ENCODE data around the gene RBP2.

RBP2 gene

DNA sequence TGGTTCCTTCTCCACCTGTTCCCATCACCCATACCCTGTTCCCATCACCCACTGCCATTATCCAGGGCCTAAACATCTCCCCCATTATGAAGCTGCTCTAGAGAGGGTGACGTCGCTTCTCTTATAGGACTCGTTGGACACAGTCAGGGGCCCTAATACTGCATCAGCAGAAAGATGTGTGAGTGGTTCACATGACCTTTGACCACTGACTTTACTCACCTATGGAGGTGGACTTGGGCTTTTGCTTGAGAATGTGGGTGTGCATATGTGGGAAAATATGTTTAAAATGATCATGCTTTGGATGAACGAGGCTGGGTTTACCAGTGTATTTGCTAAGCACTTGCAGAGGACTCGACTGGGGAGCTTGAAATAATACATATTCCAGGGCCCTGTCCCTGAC is 26.8 kb downstream of the RBP2 start:
- H3K9me3 Mint-ChIP-seq: no peaks in the 10 kb centered on the region

DNA sequence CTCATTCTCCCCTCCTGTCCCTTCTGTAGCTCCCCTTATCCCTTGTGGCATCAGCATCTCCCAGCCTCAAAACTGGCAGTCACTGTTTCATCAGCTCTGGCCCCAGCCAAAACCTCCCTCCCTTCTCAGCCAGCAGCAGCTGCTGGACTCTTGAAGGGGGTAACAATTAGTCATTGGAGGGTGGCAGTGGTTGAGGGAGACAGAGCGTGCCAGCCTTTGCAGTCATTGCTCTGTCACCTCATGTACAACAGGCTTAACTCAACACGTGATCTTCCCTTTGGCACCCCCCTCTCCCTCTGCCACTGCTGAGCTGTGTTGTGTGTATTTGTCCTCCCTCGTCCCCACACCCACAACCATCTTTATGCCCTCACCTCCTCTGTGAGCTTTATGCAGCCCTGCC is 28.2 kb downstream of the RBP2 start:
- no peak overlapping the region for H3K27ac Mint-ChIP-seq
- no peaks in the 10 kb centered on the region for H3K4me1 Mint-ChIP-seq
- H3K27me3 Mint-ChIP-seq (ENCODE audit: low read depth, poor library complexity): no peaks in the 10 kb centered on the region
- H3K4me3 Mint-ChIP-seq: no peak overlapping the region
- H3K9me3 Mint-ChIP-seq: no peaks in the 10 kb centered on the region
- DNase-seq: no peak
- no peak for TF ChIP-seq CTCF (IDR thresholded peaks at IDR 0.05)
- H3K36me3 Mint-ChIP-seq (ENCODE audit: low read depth): peaks cover 7% of the 10 kb centered on the region

More for the DNA sequence above, 26.8 kb downstream of the RBP2 start:
- no peak overlapping the region for H3K4me3 Mint-ChIP-seq
- DNase-seq: no peak
- TF ChIP-seq CTCF (IDR thresholded peaks at IDR 0.05): no peak
- peaks cover under 1% of the 10 kb centered on the region for H3K36me3 Mint-ChIP-seq (ENCODE audit: low read depth)
- no peak overlapping the region for H3K27ac Mint-ChIP-seq
- H3K27me3 Mint-ChIP-seq (ENCODE audit: low read depth, poor library complexity): no peaks in the 10 kb centered on the region
- H3K4me1 Mint-ChIP-seq: no peaks in the 10 kb centered on the region

- H3K4me3 Mint-ChIP-seq: no peak overlapping the region
- no peaks in the 10 kb centered on the region for H3K9me3 Mint-ChIP-seq
- DNase-seq: no peak
- peaks cover 7% of the 10 kb centered on the region for H3K36me3 Mint-ChIP-seq (ENCODE audit: low read depth)
- no peaks in the 10 kb centered on the region for H3K27me3 Mint-ChIP-seq (ENCODE audit: low read depth, poor library complexity)
- no peak overlapping the region for H3K27ac Mint-ChIP-seq
- H3K4me1 Mint-ChIP-seq: no peaks in the 10 kb centered on the region
- no peak for TF ChIP-seq CTCF (IDR thresholded peaks at IDR 0.05)
Observed at GRCh38 chr3:139447486-139447885, 28.8 kb downstream of the RBP2 start.

GRCh38 chr3:139444446-139444845 is 31.9 kb downstream of the RBP2 start:
- H3K27me3 Mint-ChIP-seq (ENCODE audit: low read depth, poor library complexity): no peaks in the 10 kb centered on the region

DNA sequence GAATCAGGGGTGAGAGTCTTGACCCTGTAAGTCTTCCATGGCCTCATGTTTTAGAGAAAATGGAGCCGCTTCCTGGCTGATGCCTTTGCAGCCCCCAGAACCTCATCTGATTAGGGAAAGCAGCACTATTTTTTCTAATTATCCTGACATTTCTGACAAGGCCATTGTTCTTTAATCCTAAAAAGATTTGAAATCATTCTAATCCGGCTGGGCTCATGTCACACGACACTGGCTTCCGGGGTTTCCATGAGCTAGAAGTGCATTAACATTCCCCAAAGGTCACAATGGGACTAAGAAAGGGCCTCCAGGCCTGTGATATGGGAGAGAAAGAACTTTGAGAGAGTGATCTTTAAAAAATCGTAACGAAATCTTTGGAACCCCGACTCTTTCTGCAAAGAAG is 33.1 kb downstream of the RBP2 start:
- H3K4me3 Mint-ChIP-seq: no peak overlapping the region
- DNase-seq: no peak
- H3K4me1 Mint-ChIP-seq: peaks cover 12% of the 10 kb centered on the region
- H3K27me3 Mint-ChIP-seq (ENCODE audit: low read depth, poor library complexity): no peaks in the 10 kb centered on the region
- H3K9me3 Mint-ChIP-seq: no peaks in the 10 kb centered on the region
- H3K36me3 Mint-ChIP-seq (ENCODE audit: low read depth): peaks cover 15% of the 10 kb centered on the region
- TF ChIP-seq CTCF (IDR thresholded peaks at IDR 0.05): no peak
- H3K27ac Mint-ChIP-seq: no peak overlapping the region

More at GRCh38 chr3:139444446-139444845, 31.9 kb downstream of the RBP2 start:
- Mint-ChIP-seq H3K9me3 (no peaks in the 10 kb centered on the region), H3K4me3 (no peak overlapping the region), H3K36me3 (ENCODE audit: low read depth) (peaks cover 11% of the 10 kb centered on the region), H3K4me1 (peaks cover 9% of the 10 kb centered on the region), H3K27ac (no peak overlapping the region)
- TF ChIP-seq CTCF (IDR thresholded peaks at IDR 0.05): no peak
- DNase-seq: no peak

GRCh38 chr3:139441656-139442055 is 34.7 kb downstream of the RBP2 start:
- no peak for DNase-seq
- H3K9me3 Mint-ChIP-seq: no peaks in the 10 kb centered on the region
- H3K4me3 Mint-ChIP-seq: no peak overlapping the region
- no peak for TF ChIP-seq CTCF (IDR thresholded peaks at IDR 0.05)
- H3K4me1 Mint-ChIP-seq: peaks cover 12% of the 10 kb centered on the region
- H3K27ac Mint-ChIP-seq: no peak overlapping the region
- H3K27me3 Mint-ChIP-seq (ENCODE audit: low read depth, poor library complexity): no peaks in the 10 kb centered on the region
- peaks cover 15% of the 10 kb centered on the region for H3K36me3 Mint-ChIP-seq (ENCODE audit: low read depth)

Measured in nephron progenitor cell (in vitro differentiated cells).